B cell (primary cell): ENCODE measurements around the gene GMPR.

Source experiments
- CTCF ChIP-seq: fragments of 200-600 bp; IDR thresholded peaks from one replicate; pipeline ENCODE4 v1.8.0; 2022; ENCODE audit warnings: antibody characterized with exemption, mild to moderate bottlenecking
- EZH2 ChIP-seq: IDR thresholded peaks from 2 replicates; pipeline ENCODE4 v1.6.1; 2012; ENCODE audit warnings: borderline replicate concordance, low read depth, mild to moderate bottlenecking, moderate library complexity, low read length; ENCODE audit not compliant: insufficient read depth, poor library complexity, severe bottlenecking

DNA sequence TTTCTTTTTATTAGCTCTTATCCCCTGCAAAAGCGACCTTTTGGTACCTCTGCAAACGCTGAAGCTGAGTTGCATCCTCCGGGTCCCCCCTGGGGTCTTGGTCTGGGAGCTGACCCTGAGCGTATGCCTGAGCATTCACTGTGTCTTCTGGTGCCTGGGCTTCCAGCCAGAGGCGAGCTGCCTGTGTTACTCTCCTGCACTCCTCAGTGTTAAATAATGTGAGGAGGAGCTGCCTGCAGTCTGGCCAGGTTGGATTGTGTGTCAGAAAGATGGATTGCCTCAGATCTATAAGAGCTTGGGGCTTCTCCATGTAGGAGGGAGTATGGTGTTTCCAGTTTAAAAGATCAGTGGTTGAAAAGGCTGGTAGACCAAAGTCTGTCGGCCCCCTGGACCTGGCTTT lies 8.7 kb upstream of the GMPR start:
- no peak for TF ChIP-seq CTCF
- no peak for TF ChIP-seq EZH2
